Effector memory CD8-positive, alpha-beta T cell (primary cell): Measurements from ENCODE around the gene FYCO1.

ENCODE experiments used
- ATAC-seq: fragments of 150-1000 bp; cut with Tn5 transposase; replicated peaks from 2 replicates; pipeline ENCODE4 v1.10.0; 2021; ENCODE audit warnings: mild to moderate bottlenecking, moderate library complexity
- DNase-seq, 3 experiments: peaks; one replicate each; pipeline ENCODE4 v3.0.0; 2021
- H3K27ac Mint-ChIP-seq, 2 donors: one replicate each; pipeline ENCODE4 v1.8.0; 2022; ENCODE audit warnings: mild to moderate bottlenecking in 2 of 2, mixed read lengths in 2 of 2, moderate library complexity in 2 of 2
- H3K27me3 Mint-ChIP-seq, 2 donors: one replicate each; pipeline ENCODE4 v1.8.0; 2022; ENCODE audit warnings: mixed read lengths in 2 of 2
- H3K36me3 Mint-ChIP-seq: one replicate; pipeline ENCODE4 v1.8.0; 2022; ENCODE audit warnings: mild to moderate bottlenecking, moderate library complexity, mixed read lengths; ENCODE audit not compliant: insufficient read depth
- H3K4me1 Mint-ChIP-seq, 2 donors: one replicate each; pipeline ENCODE4 v1.8.0; 2022; ENCODE audit warnings: low read depth in 2 of 2, mixed read lengths in 2 of 2
- H3K4me3 Mint-ChIP-seq, 2 donors: one replicate each; pipeline ENCODE4 v1.8.0; 2022; ENCODE audit warnings: mild to moderate bottlenecking in 2 of 2, mixed read lengths in 2 of 2, moderate library complexity in 2 of 2
- H3K9me3 Mint-ChIP-seq, 2 donors: one replicate each; pipeline ENCODE4 v1.8.0; 2022; ENCODE audit warnings: mixed read lengths in 2 of 2

The FYCO1 gene

GRCh38 chr3:45881078-45882022 is 114.3 kb downstream of the FYCO1 start:
- peak overlapping the region; percentile 51 to 52 for H3K4me3 Mint-ChIP-seq
- ATAC-seq (peak; percentile 96), DNase-seq (peak; percentile 35 to 54 (median 37))
- H3K27ac Mint-ChIP-seq: peak overlapping the region; percentile 30 to 74
- H3K36me3 Mint-ChIP-seq: peaks cover 4% of the 10 kb centered on the region
- H3K4me1 Mint-ChIP-seq: peaks cover 18 to 23% of the 10 kb centered on the region in 2 donors
- peaks cover 18 to 22% of the 10 kb centered on the region in 2 donors for H3K27me3 Mint-ChIP-seq
- H3K9me3 Mint-ChIP-seq: no peaks in the 10 kb centered on the region

GRCh38 chr3:45880725-45881077 is 114.9 kb downstream of the FYCO1 start:
- ATAC-seq (peak; percentile 0), DNase-seq (no peak)
- Mint-ChIP-seq H3K4me3 (peak overlapping the region; percentile 51 to 52), H3K4me1 (peaks cover 18 to 23% of the 10 kb centered on the region in 2 donors), H3K27me3 (peaks cover 21 to 22% of the 10 kb centered on the region in 2 donors), H3K27ac (peak overlapping the region; percentile 30 to 74), H3K36me3 (peaks cover 4% of the 10 kb centered on the region), H3K9me3 (no peaks in the 10 kb centered on the region)

DNA sequence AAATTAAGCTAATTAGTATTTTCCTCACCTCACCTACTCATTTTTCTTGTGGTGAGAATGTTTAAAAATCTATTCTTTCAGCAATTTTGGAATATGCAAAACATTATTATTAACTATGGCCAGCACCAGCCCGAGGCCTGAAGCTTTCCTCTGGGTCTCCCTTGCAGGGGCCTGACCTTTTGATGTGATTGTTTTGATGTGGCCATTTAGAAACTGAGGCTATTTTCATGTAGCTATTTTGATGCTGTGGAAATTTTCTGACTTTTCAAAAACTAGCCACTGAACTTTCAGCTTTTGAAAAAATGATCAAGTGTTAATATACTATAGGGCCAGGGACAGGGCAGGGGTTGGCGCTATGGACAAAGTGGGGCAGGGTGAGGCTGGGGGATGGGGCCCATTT is 117.5 kb downstream of the FYCO1 start:
- no peak for ATAC-seq
- peaks cover 22 to 23% of the 10 kb centered on the region in 2 donors for H3K4me1 Mint-ChIP-seq
- H3K4me3 Mint-ChIP-seq: no peak overlapping the region
- H3K27ac Mint-ChIP-seq: no peak overlapping the region
- H3K27me3 Mint-ChIP-seq: peaks cover 9 to 19% of the 10 kb centered on the region in 2 donors
- DNase-seq: no peak
- peaks cover 4% of the 10 kb centered on the region for H3K36me3 Mint-ChIP-seq
- no peaks in the 10 kb centered on the region for H3K9me3 Mint-ChIP-seq

DNA sequence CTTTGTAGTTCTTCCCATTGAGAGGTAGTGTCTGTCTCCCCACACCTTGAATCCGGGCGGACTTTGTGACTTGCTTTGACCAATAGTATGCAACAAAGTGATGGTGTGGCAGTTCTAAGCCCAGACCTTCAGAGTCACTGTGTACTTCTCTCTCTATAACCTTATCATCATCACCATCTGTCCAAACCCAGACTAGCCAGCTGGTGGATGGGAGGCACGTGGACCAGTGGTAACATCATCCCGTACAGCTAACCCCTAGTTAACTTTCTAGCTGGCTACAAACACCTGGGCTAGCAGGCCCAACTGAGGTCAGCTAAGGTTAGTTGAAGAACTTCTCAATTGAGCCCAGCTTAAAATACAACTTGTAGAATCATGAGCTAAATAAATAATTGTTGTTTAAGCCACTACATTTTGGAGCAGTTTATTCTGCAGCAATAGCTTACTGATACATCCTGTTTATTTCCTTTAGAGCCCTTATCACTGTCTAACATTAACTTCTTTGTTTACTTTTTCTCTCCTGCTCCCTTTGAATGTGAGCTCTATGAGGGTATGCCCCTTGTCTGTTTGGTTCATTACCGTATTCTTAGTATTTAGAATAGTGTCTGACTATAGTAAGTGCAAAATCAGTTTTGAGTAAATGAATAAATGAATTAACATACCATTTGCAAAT is 120.8 kb downstream of the FYCO1 start:
- H3K4me1 Mint-ChIP-seq: peaks cover 21 to 24% of the 10 kb centered on the region in 2 donors
- H3K27ac Mint-ChIP-seq: no peak overlapping the region
- DNase-seq: no peak
- peaks cover 9 to 32% of the 10 kb centered on the region in 2 donors for H3K27me3 Mint-ChIP-seq
- no peaks in the 10 kb centered on the region for H3K9me3 Mint-ChIP-seq
- ATAC-seq: no peak
- peaks cover 5% of the 10 kb centered on the region for H3K36me3 Mint-ChIP-seq
- H3K4me3 Mint-ChIP-seq: no peak overlapping the region

GRCh38 chr3:45873638-45874037 is 122.0 kb downstream of the FYCO1 start:
- DNase-seq: no peak
- Mint-ChIP-seq H3K9me3 (no peaks in the 10 kb centered on the region), H3K4me3 (no peak overlapping the region), H3K4me1 (peaks cover 15 to 32% of the 10 kb centered on the region in 2 donors), H3K36me3 (peaks cover 6% of the 10 kb centered on the region), H3K27me3 (peaks cover 9 to 37% of the 10 kb centered on the region in 2 donors), H3K27ac (no peak overlapping the region)
- ATAC-seq: no peak

GRCh38 chr3:45873036-45873435 is 122.6 kb downstream of the FYCO1 start:
- Mint-ChIP-seq H3K9me3 (no peaks in the 10 kb centered on the region), H3K27me3 (peaks cover 9 to 38% of the 10 kb centered on the region in 2 donors), H3K4me1 (peaks cover 15 to 33% of the 10 kb centered on the region in 2 donors), H3K4me3 (no peak overlapping the region), H3K36me3 (peaks cover 6% of the 10 kb centered on the region), H3K27ac (no peak overlapping the region)
- no peak for DNase-seq
- ATAC-seq: no peak

DNA sequence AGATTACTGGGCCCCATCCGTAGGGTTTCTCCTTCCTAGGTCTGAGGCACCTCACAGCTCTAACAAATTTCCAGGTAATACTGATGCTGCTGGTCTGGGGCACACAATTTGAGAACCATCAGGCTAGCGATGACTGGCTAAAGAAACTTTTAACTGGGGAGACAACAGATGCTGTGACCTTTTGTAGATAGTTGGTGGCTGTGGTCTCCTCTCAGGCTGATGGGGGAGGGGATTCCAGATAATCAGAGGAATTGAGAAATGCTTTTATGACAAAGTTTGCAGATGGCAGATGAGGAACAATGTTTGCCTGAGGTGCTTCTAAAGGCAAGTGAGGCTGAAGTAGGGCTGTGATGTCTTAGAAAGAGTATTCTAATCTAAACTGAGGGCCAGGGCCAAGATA is 123.1 kb downstream of the FYCO1 start:
- Mint-ChIP-seq H3K36me3 (peaks cover 6% of the 10 kb centered on the region), H3K27ac (no peak overlapping the region), H3K9me3 (no peaks in the 10 kb centered on the region), H3K27me3 (peaks cover 9 to 40% of the 10 kb centered on the region in 2 donors), H3K4me3 (no peak overlapping the region), H3K4me1 (peaks cover 15 to 33% of the 10 kb centered on the region in 2 donors)
- ATAC-seq (no peak), DNase-seq (no peak)

GRCh38 chr3:45871780-45872179 is 123.8 kb downstream of the FYCO1 start:
- no peak for DNase-seq
- no peaks in the 10 kb centered on the region for H3K9me3 Mint-ChIP-seq
- no peak overlapping the region for H3K4me3 Mint-ChIP-seq
- peaks cover 6% of the 10 kb centered on the region for H3K36me3 Mint-ChIP-seq
- peaks cover 9 to 47% of the 10 kb centered on the region in 2 donors for H3K27me3 Mint-ChIP-seq
- no peak overlapping the region for H3K27ac Mint-ChIP-seq
- ATAC-seq: no peak
- H3K4me1 Mint-ChIP-seq: peaks cover 15 to 35% of the 10 kb centered on the region in 2 donors

DNA sequence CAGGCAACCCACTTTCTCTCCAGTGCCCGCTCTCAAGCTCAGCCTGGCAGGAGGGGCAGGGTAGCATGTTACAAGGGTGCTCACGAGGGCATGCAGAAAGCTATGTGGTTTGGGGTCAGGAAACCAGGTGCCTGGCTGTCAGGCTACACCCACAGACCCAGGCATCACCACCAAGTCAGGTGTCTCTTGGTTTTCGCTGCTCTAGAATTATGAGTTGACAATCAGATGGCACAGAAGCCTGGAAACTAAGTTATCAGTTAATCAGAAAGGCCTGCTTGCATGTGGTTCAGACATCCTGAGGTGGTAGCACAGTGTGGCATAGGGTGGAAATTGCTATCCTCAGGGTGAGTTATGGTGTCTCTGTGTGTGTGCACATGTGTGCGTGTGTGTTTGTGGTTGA is 125.5 kb downstream of the FYCO1 start:
- Mint-ChIP-seq H3K27ac (peak overlapping the region; percentile 32 to 75), H3K4me1 (peaks cover 19 to 38% of the 10 kb centered on the region in 2 donors), H3K4me3 (peak overlapping the region; percentile 53 to 69), H3K9me3 (no peaks in the 10 kb centered on the region), H3K27me3 (peaks cover 0 to 47% of the 10 kb centered on the region in 2 donors), H3K36me3 (peaks cover 6% of the 10 kb centered on the region)
- peak; percentile 92 for ATAC-seq
- DNase-seq: peak; percentile 63 to 70 (median 67)

- Mint-ChIP-seq H3K27me3 (peaks cover 0 to 43% of the 10 kb centered on the region in 2 donors), H3K9me3 (no peaks in the 10 kb centered on the region), H3K4me1 (peaks cover 23 to 38% of the 10 kb centered on the region in 2 donors), H3K27ac (peak overlapping the region; percentile 32 to 75), H3K4me3 (peak overlapping the region; percentile 53 to 69), H3K36me3 (peaks cover 6% of the 10 kb centered on the region)
- DNase-seq (no peak), ATAC-seq (no peak)
These were observed 126.0 kb downstream of the FYCO1 start for GRCh38 chr3:45869638-45870037.

DNA sequence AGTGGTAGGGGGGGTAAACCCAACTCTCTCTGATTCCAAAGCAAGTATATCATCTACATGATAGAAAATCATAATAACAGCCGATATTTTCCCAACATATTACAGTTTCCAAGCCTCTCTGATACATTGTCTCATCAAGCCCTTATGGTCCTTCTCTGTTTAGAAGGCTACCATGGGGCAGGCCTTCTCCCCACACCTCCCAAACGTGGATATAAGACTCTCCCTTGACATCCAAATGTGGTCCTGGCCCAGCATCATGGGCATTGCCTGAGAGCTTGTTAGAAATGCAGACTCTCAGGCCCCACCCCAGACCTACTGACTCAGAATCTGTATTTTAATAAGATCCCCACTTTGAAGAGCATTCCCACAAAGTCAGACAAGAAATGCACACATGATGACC is 127.0 kb downstream of the FYCO1 start:
- no peak overlapping the region for H3K27ac Mint-ChIP-seq
- ATAC-seq: no peak
- peaks cover 23 to 36% of the 10 kb centered on the region in 2 donors for H3K4me1 Mint-ChIP-seq
- H3K4me3 Mint-ChIP-seq: peak overlapping the region in 1 of 2 donors; percentile 22
- H3K36me3 Mint-ChIP-seq: peaks cover 6% of the 10 kb centered on the region
- no peak for DNase-seq
- peaks cover under 1 to 33% of the 10 kb centered on the region in 2 donors for H3K27me3 Mint-ChIP-seq
- H3K9me3 Mint-ChIP-seq: peaks cover 0 to under 1% of the 10 kb centered on the region in 2 donors

DNA sequence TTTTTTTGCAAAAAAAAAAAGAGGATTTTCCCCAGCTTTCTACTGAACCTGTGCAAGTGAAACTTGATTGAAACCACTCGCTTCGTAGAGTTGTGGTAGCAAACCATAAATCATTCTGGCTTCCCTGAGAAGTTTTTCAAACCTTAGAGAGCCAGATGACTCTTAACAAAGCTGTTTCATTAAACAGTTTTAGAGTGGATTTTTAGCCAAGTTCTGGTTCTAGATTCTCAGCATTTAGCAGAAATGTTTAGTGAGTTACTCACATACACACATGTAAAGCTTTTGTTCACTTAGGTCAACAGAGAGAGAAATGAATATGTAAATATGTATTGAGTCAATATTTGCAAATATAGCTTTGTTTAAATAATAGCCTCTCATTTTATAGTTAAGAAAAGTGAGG is 127.4 kb downstream of the FYCO1 start:
- ATAC-seq: no peak
- Mint-ChIP-seq H3K4me3 (no peak overlapping the region), H3K4me1 (peaks cover 23 to 36% of the 10 kb centered on the region in 2 donors), H3K36me3 (peaks cover 6% of the 10 kb centered on the region), H3K9me3 (peaks cover 4 to 5% of the 10 kb centered on the region in 2 donors), H3K27me3 (peaks cover 5 to 33% of the 10 kb centered on the region in 2 donors), H3K27ac (no peak overlapping the region)
- DNase-seq: no peak
